GM19099 (cell line): Measurements from ENCODE around the gene RALGAPA2.

ENCODE experiments used
- POLR2A ChIP-seq: IDR thresholded peaks from 3 replicates; pipeline ENCODE4 v1.6.1; 2011; ENCODE audit warnings: low read depth; ENCODE audit not compliant: insufficient read length; ENCODE audit errors: extremely low read depth

The RALGAPA2 gene

DNA sequence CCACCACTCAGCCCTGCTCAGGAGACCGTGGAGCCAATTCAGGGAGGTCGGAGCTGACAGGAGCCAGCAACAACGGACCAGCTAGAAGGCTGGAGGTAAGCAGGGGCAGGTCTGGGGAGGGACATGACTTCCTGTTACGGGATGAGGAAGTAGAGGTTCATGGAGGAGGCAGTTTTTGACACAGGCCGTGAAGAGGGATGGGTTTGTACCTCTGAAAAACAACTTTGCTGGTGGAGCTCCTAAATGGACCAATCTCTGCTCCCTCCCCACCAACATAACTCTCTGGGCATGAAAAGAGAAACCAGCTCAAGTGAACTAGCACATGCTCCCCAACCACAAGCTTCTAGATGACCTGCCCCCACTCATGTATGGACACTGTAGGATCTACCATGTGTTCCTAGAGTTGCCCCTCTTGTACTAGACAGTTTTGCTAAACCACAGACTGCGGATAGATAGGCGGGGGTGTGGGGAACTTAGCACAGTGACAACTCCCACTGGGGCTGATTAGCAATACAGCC is 31.4 kb downstream of the RALGAPA2 start:
- no peak for TF ChIP-seq POLR2A

DNA sequence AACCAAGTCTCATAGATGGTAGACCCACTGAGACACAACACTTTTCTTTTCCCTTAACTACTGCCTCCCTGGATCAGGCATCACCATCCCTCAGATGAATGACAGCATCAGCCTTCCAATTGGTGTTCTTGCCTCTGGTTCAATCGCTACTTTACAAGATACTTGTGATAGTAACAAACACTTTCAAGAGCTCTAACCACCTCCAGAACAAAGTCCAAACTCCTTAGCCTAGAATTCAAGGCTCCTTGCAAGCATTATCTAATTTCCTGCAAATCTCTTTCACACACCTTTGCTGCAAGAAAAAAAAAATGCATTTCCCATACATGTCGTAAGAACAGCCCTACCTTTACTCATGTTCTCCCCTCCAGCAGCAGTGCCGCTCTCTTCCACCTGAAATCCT is 33.1 kb downstream of the RALGAPA2 start:
- no peak for TF ChIP-seq POLR2A

DNA sequence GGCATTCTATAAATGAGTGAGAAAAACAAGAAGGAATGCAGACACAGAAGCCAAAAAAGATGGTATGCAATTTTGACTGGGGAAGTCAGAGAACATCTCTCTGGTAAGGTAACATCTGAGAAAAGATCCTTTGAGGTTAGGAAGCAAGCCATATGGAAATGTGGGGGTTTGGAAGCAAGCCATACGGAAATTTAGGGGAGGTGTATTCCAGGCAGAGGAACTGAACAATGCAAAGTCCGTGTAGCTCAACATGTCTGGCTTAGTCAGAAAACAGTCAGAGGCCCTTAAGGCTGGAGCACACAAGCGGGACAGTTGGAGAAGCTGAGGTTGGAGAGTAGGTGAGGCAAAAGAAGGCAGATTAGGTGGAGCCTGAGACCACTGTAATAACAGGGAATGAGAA is 35.3 kb downstream of the RALGAPA2 start:
- TF ChIP-seq POLR2A = no peak

- TF ChIP-seq POLR2A = no peak
Measured at GRCh38 chr20:20668639-20669038, 43.8 kb downstream of the RALGAPA2 start.

GRCh38 chr20:20666359-20666758 is 46.1 kb downstream of the RALGAPA2 start:
- TF ChIP-seq POLR2A = no peak

DNA sequence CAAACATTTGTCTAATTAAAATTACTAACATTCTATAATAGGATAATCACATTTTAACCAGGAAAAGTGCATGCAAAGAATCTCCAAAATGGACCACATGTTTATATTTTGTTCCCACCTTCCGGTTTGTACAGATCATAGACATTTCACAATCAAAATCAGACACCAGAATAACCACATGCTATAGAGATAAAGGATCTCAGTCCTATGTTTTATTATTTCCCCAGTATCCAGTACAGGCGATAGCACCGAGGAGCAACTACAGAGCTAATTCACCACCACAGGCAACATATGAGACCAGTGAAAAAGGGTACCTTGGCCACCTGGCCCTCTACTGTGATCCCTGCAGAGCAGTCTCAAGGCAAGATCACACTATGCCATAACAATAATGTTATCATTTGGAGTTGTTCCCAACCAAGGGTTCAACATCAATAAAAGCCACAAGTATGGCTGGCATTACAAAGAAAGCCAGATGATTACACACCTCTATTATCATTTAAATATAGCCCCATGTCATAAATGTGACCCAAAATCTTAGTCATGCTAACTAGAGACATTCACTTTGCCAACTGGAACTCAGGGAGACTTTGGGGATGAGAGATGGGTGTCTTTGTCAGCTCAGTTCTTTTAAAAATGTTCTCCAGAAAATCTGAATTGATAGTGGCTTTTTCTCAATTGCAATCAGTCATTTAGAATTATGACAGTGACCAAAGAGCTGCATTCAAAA is 46.7 kb downstream of the RALGAPA2 start:
- no peak for TF ChIP-seq POLR2A

DNA sequence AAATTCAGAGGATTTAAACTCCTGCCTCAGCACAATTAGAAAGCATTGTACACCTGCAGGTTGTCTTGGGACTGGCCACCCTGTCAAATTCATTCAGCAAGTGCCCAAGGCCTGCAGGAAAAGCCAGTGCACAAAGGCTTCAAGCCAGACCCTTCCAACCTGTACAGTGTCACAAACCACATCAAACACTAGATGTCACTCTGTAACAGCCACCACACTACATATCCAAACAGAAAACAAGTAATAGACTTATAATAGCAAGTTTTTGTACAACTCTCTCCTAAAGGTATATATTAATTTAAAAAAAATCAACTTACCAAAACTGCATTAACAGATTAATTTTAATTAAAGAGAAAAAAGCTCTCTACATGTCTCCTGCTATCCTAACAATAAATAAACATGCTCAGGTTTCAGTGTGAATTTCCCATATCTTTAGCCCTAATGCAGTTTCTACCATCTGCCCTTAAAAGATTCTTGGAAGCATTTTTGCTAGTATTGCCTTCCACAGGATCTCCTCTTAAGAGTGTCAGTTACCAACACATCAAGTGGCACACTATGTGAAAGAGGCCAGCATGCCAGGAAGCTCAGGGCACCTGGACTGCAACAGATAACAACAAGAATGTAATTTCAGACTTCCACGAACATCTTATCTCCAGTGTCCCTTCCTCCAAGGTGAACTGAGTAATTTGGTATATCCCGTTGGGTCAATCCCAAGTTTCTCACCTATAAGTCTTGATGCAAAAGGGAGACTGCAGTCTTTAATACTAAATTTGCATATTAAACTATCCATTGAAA is 47.5 kb downstream of the RALGAPA2 start:
- TF ChIP-seq POLR2A = no peak

GRCh38 chr20:20663841-20664240 is 48.6 kb downstream of the RALGAPA2 start:
- no peak for TF ChIP-seq POLR2A

- TF ChIP-seq POLR2A = no peak
Measured at GRCh38 chr20:20658871-20659431, 53.5 kb downstream of the RALGAPA2 start.

DNA sequence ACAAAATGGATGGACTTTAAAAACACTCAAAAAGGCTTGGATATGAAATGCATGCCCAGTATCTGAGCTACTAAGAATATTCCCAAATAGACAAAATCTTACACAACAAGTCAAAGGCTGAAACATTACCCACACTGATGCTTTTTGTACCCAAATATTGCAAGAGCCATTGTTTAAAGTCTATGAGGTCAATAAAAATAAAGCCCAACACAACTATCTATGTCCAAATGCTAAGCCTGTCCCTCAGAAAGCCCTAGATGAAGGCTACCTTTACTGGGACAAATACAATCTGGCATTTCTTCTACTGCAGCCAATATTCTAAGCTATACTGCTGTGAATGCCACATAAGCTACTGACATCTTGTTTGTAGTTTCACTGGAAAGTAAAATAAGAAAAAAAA is 54.3 kb downstream of the RALGAPA2 start:
- TF ChIP-seq POLR2A = no peak

- TF ChIP-seq POLR2A = no peak
Measured at GRCh38 chr20:20657092-20657491, 55.4 kb downstream of the RALGAPA2 start.

GRCh38 chr20:20655883-20656282 is 56.6 kb downstream of the RALGAPA2 start:
- TF ChIP-seq POLR2A = no peak

GRCh38 chr20:20649945-20650344 is 62.5 kb downstream of the RALGAPA2 start:
- no peak for TF ChIP-seq POLR2A

- no peak for TF ChIP-seq POLR2A
Measured at GRCh38 chr20:20643927-20644326, 68.5 kb downstream of the RALGAPA2 start.

DNA sequence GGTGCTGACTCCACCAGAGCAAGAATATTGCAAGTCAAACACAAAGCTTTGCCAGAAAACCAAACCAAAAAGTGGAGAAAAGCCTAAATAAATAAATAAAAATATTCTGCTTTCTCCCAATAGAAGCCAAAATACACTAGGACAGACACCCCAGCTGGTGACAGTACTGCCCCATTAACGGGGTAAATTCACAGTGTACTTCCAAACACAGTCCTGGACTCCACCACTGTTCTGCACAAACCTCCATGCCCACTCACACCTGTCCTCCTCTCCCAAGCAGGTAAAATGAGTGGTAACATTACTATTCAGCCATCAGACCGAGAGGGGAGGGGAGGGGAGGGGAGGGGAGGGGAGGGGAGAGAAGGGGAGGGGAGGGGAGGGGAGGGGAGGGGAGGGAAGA is 70.7 kb downstream of the RALGAPA2 start:
- no peak for TF ChIP-seq POLR2A

DNA sequence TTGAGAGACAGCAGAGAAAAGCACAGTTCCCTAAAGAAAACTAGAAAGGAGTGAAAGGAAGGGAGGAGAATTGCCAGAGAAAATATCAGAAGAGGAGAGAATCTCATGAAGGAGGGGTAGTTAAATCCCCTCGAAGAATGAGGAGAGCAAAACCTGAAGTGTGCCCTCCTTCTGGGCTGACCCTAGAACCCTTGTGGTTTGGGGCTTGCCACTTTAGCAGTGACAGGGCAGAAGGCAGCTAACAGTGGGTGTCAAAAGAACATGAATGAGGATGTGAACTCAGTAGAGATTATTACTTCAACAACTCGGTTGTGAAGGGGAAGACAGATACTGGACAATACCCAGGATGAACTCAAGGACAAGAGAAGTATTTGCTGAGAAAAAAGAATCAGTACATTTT is 73.6 kb downstream of the RALGAPA2 start:
- TF ChIP-seq POLR2A = no peak

DNA sequence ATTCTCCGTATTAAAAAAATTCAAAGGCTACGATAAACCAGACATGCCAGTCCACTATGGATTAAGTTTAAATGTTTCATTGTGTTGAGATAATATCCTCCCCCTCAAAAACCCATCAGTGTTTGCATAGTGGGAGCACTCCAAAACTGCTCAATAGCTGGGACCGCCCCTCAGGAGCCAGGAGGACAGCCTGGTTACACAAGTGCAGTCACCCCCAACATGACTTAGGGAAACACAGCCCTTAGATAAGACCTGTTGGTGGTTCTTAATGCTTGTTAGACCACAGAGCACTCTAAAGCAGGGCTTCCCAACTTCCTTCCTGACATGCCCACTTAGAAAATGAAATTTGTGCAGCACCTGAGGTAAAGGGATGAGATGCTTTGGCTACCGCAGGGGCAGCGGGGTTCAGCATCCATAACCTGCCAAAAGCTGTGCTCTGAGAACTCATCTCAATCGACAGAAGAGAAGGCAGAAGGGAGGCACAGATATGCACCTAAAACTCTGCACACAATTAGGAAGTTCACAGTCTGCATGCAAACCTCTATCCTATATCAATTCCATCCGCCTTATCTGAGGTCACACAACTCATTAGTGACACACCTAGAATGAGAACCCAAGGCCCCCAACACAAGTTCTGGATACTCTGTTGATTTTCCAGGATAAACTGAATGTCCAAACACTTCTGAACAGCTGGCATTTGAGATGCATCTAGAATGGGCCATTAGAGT is 74.3 kb downstream of the RALGAPA2 start:
- TF ChIP-seq POLR2A = no peak
